K562 (cell line): ENCODE results near the gene MED15. TPM values are rescaled to one million over a fixed set of nuclear protein-coding genes. Genes with fewer than 3 reads are reported as not detected.

Experiments used
- ARID1B ChIP-seq: fragments of 450-650 bp; IDR thresholded peaks from 2 replicates; pipeline ENCODE4 v1.6.1; 2016; ENCODE audit warnings: antibody characterized with exemption, mild to moderate bottlenecking, inconsistent platforms
- ARID2 ChIP-seq: fragments of 450-650 bp; IDR thresholded peaks from 2 replicates; pipeline ENCODE4 v1.6.1; 2017; ENCODE audit warnings: antibody characterized with exemption, mild to moderate bottlenecking
- BMI1 ChIP-seq: fragments of 150-350 bp; IDR thresholded peaks from 2 replicates; pipeline ENCODE4 v1.6.1; 2014; ENCODE audit warnings: low read length
- EWSR1 ChIP-seq: fragments of 450-650 bp; IDR thresholded peaks from 2 replicates; pipeline ENCODE4 v1.6.1; 2018; ENCODE audit warnings: borderline replicate concordance, mild to moderate bottlenecking, low read depth, moderate library complexity; ENCODE audit not compliant: partially characterized antibody
- GABPB2 ChIP-seq: fragments of 250-450 bp; sonication (Bioruptor Pico); conservative IDR thresholded peaks from 2 replicates; pipeline ENCODE4 v1.5.1; 2021; ENCODE audit warnings: mild to moderate bottlenecking
- MAZ ChIP-seq, 2 experiments: fragments of 450-650 bp in 1 of 2; sonication (generic) in 1 of 2; formaldehyde crosslinking; IDR thresholded peaks in 1 of 2; conservative IDR thresholded peaks in 1 of 2; 2 replicates each; pipeline versions ENCODE4 v1.4.0 to v1.5.0; 2020; ENCODE audit warnings: mild to moderate bottlenecking in 1 of 2, missing genetic modification reagents in 1 of 2
- MEF2A ChIP-seq: IDR thresholded peaks from 2 replicates; pipeline ENCODE4 v1.6.1; 2011; ENCODE audit warnings: low read depth, mild to moderate bottlenecking, low read length, moderate library complexity; ENCODE audit not compliant: control insufficient read depth
- PTBP1 ChIP-seq: fragments of 200-400 bp; formaldehyde crosslinking; IDR thresholded peaks from 2 replicates; pipeline ENCODE4 v1.6.1; 2017; ENCODE audit warnings: low read depth, low read length
- SREBF2 ChIP-seq: sonication (generic); formaldehyde crosslinking; IDR thresholded peaks from 2 replicates; pipeline ENCODE4 v1.4.0; 2020; ENCODE audit warnings: mild to moderate bottlenecking, missing genetic modification reagents
- XRCC4 ChIP-seq: IDR thresholded peaks from one replicate; pipeline ENCODE4 v1.6.1; 2011; ENCODE audit not compliant: insufficient read depth, insufficient read length; ENCODE audit errors: extremely low read depth
- XRCC5 ChIP-seq: fragments of 200-400 bp; formaldehyde crosslinking; IDR thresholded peaks from 2 replicates; pipeline ENCODE4 v1.6.1; 2017; ENCODE audit warnings: low read depth, mild to moderate bottlenecking, low read length
- ZNF436 ChIP-seq: fragments of 250-450, 450-650 bp; sonication (Bioruptor Pico); formaldehyde crosslinking; IDR thresholded peaks from 2 replicates; pipeline ENCODE4 v1.7.0; 2020; ENCODE audit warnings: mild to moderate bottlenecking
- ZNF79 ChIP-seq: fragments of 250-450 bp; sonication (Bioruptor Pico); IDR thresholded peaks from 2 replicates; pipeline ENCODE4 v1.4.0; 2020; ENCODE audit warnings: low read depth, mild to moderate bottlenecking, moderate library complexity
- polyA plus RNA-seq, 8 experiments: library from polyadenylated mRNA; depleted of rRNA in 4 of 8; stranded (reverse) in 5 of 8; unstranded in 3 of 8; fragments of >200 nt; fragmentation: Nextera tagmentation in 2 of 8; fragmentation: Illumina TruSeq in 1 of 8; extraction: Ambion mirVana in 2 of 8; extraction: Trizol in 1 of 8; gene quantifications; 2 replicates each; pipeline versions ENCODE4 v1.2.1 to v1.2.3, GENCODE V29; 2011 to 2014; ENCODE audit warnings: inconsistent platforms in 1 of 8, missing spikeins in 1 of 8
- total RNA-seq, 7 experiments: library from RNA; depleted of rRNA in 6 of 7; stranded (reverse); fragments of >200 nt in 6 of 7; fragmentation: Illumina TruSeq in 2 of 7; extraction: Trizol in 2 of 7; gene quantifications; 2 replicates each; pipeline versions ENCODE4 v1.2.1 to v1.2.3, GENCODE V29; 2011 to 2021; ENCODE audit warnings: low replicate concordance in 1 of 7
- TF ChIP-seq, protein P1 (sequence below), 2 experiments: fragments of 450-650 bp; IDR thresholded peaks; 2 replicates each; pipeline ENCODE4 v1.6.1; 2016; ENCODE audit warnings: mild to moderate bottlenecking in 2 of 2, borderline replicate concordance in 1 of 2, low read depth in 1 of 2, moderate library complexity in 1 of 2
- TF ChIP-seq, protein P2 (sequence below): fragments of 450-650 bp; IDR thresholded peaks from 2 replicates; pipeline ENCODE4 v1.6.1; 2016
- TF ChIP-seq, protein P3 (sequence below): fragments of 250-450 bp; sonication (Bioruptor Pico); IDR thresholded peaks from 2 replicates; pipeline ENCODE4 v1.4.0; 2020; ENCODE audit warnings: borderline replicate concordance

MED15 gene
- total and polyA plus RNA-seq, 9 of the 15 experiments (the other 6 are each of a cell fraction or from before 2014, with no cell fraction given), result 4.0 to 271 (median 60.1) TPM

DNA sequence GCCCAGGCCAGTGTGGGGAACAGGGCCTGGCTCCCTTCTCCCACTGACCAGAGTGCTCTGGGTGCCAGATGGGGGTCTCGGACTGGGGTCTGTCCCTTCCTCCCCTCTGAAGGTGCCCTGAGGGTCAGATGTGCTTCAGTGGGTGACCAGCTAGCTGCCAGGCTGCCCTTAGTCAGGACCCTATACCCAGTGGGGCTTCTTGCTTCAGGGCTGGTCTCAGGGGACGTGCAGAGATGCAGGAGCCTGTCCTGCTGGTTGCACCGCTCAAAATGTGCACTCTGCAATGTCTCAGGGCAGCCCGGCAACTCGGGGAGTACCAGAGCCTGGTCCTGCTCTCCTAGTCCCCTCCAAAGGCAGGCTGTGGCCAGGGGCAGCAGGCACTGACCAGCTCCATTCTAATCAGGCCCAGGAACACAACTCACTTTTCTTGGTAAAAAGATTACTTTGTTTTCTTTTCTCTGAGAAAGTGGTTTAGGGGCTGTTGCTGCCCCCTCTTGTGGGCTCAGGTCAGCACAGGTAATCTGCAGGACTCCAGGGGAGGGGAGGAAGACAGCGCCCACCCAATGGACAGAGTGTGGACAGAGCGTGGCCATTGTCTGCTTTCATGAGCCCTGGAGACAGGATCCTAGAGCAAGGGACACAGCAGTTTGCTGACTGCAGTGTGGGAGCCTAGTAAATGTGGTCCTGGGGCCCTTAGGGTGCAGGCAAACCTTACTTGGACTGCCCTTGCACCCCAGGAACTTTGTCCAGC is 80.9 kb downstream of the MED15 start (continued):
- no peak for TF ChIP-seq EWSR1
- no peak for TF ChIP-seq ARID2
- TF ChIP-seq, protein P1, sequence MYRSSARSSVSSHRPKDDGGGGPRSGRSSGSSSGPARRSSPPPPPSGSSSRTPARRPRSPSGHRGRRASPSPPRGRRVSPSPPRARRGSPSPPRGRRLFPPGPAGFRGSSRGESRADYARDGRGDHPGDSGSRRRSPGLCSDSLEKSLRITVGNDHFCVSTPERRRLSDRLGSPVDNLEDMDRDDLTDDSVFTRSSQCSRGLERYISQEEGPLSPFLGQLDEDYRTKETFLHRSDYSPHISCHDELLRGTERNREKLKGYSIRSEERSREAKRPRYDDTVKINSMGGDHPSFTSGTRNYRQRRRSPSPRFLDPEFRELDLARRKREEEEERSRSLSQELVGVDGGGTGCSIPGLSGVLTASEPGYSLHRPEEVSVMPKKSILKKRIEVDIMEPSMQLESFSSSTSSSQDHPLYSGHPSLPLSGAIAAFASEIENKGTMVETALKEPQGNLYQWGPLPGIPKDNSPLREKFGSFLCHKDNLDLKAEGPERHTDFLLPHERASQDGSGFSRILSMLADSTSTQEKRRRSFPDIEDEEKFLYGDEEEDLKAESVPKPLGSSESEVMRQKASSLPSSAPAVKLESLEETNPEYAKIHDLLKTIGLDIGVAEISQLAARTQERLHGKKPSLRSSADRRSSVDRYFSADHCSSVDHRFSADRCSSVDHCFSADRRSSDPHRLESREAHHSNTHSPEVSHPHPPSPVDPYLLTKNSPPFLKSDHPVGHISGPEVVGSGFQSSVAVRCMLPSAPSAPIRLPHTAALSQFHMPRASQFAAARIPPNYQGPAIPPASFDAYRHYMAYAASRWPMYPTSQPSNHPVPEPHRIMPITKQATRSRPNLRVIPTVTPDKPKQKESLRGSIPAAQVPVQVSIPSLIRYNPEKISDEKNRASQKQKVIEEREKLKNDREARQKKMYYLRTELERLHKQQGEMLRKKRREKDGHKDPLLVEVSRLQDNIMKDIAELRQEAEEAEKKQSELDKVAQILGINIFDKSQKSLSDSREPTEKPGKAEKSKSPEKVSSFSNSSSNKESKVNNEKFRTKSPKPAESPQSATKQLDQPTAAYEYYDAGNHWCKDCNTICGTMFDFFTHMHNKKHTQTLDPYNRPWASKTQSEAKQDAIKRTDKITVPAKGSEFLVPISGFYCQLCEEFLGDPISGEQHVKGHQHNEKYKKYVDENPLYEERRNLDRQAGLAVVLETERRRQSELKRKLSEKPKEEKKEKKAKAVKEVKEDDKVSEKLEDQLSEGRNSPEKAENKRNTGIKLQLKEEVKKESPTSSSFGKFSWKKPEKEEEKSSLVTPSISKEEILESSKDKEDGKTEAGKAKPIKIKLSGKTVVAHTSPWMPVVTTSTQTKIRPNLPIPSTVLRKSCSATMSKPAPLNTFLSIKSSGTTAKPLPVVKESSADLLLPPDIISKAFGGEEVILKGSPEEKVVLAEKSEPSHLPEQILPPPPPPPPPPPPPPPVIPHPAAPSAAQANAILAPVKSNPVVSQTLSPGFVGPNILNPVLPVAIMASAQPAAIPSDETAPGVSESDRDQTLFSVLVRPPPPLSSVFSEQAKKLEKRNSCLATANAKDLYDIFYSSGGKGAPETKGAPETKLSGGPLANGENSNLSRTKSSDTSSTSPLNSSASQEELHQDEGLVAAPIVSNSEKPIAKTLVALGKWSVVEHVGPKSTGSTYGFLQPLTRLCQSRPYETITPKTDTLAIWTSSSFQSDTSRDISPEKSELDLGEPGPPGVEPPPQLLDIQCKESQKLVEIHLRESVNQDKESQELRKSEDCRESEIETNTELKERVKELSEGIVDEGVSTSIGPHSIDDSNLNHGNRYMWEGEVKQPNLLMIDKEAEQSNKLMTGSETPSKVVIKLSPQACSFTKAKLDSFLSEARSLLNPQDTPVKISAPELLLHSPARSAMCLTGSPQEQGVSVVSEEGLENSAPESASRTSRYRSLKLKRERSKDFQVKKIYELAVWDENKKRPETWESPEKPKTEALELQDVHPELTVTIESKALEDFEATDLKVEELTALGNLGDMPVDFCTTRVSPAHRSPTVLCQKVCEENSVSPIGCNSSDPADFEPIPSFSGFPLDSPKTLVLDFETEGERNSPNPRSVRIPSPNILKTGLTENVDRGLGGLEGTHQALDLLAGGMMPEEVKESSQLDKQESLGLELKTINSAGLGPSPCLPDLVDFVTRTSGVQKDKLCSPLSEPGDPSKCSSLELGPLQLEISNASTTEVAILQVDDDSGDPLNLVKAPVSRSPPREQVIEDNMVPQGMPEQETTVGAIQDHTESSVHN (IDR thresholded peaks at IDR 0.05; ENCODE audit: borderline replicate concordance in 1 of 2, low read depth in 1 of 2), result no peak
- no peak for TF ChIP-seq XRCC5
- TF ChIP-seq BMI1, result no peak
- no peak for TF ChIP-seq XRCC4
- no peak for TF ChIP-seq ARID1B
- TF ChIP-seq ZNF79, result no peak
- TF ChIP-seq MAZ (CRISPR knock-in tag; conservative IDR thresholded peaks at IDR 0.05 in 1 of 2, IDR thresholded peaks at IDR 0.05 in 1 of 2), result peak; percentile 17 to 27; a peak in 1 of 4 replicates
- no peak for TF ChIP-seq PTBP1
- TF ChIP-seq, protein P2, sequence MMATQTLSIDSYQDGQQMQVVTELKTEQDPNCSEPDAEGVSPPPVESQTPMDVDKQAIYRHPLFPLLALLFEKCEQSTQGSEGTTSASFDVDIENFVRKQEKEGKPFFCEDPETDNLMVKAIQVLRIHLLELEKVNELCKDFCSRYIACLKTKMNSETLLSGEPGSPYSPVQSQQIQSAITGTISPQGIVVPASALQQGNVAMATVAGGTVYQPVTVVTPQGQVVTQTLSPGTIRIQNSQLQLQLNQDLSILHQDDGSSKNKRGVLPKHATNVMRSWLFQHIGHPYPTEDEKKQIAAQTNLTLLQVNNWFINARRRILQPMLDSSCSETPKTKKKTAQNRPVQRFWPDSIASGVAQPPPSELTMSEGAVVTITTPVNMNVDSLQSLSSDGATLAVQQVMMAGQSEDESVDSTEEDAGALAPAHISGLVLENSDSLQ, result no peak
- 0 out of 2 replicates have a peak, but pooled peaks have one; percentile 34 for TF ChIP-seq GABPB2 (CRISPR knock-in tag)
- TF ChIP-seq SREBF2 (CRISPR knock-in tag), result no peak
- no peak; the same call in 1 of the 2 replicates for TF ChIP-seq ZNF436
- TF ChIP-seq MEF2A, result no peak
- TF ChIP-seq, protein P3, sequence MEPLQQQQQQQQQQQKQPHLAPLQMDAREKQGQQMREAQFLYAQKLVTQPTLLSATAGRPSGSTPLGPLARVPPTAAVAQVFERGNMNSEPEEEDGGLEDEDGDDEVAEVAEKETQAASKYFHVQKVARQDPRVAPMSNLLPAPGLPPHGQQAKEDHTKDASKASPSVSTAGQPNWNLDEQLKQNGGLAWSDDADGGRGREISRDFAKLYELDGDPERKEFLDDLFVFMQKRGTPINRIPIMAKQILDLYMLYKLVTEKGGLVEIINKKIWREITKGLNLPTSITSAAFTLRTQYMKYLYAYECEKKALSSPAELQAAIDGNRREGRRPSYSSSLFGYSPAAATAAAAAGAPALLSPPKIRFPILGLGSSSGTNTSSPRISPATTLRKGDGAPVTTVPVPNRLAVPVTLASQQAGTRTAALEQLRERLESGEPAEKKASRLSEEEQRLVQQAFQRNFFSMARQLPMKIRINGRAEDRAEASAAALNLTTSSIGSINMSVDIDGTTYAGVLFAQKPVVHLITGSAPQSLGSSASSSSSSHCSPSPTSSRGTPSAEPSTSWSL (CRISPR knock-in tag), result 0 out of 2 replicates have a peak, but pooled peaks have one; percentile 78
